GM12874 (cell line): Measurements from ENCODE around the gene ARHGEF7.

ENCODE experiments used
- CTCF ChIP-seq: IDR thresholded peaks from 2 replicates; pipeline ENCODE4 v1.5.1; 2011; ENCODE audit warnings: low read depth, mild to moderate bottlenecking, control low read depth, low read length, moderate library complexity; ENCODE audit not compliant: insufficient read depth

ARHGEF7 gene

DNA sequence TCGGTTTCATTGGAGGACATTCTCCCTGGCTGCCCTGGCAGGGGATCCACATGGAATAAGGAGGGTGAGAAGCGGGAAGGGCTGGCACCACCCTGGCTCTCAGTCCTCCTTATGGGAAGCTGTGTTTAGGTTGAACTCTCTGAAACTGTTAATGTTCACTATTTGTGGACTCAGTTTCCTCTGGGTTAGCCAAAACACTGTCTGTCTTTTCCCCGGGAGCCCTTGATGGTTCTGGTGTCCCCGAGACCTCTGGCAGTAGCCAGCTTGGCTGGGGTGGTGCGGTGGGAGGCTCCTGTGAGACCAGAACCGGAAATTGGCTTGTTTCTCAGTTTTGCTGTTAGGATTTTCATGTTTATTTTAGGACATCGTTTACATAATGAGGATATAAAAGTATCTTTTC lies 157.0 kb downstream of the ARHGEF7 start:
- no peak for TF ChIP-seq CTCF

- TF ChIP-seq CTCF, result no peak
These were observed 160.3 kb downstream of the ARHGEF7 start for GRCh38 chr13:111275382-111275781.

GRCh38 chr13:111275995-111276618 lies 161.0 kb downstream of the ARHGEF7 start:
- no peak for TF ChIP-seq CTCF

DNA sequence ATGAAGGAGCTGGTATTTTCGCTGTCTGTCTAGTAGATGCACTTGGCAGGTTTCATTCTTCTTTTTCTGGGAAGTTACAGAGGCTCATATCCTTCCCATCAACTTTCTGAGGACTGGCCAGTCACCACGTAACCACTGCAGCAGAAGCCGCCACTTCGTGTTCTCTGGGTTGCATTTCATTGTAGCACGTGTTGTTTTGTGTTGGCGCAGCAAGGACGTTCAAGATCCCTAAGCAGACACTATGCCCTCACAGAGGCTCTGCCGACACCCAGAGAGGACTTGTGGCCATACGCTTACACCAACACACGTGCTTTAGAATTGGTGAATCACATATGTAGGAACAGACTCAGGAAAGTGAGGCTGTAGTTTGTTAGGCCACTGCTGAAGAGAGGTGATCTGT lies 163.1 kb downstream of the ARHGEF7 start:
- TF ChIP-seq CTCF, result no peak

DNA sequence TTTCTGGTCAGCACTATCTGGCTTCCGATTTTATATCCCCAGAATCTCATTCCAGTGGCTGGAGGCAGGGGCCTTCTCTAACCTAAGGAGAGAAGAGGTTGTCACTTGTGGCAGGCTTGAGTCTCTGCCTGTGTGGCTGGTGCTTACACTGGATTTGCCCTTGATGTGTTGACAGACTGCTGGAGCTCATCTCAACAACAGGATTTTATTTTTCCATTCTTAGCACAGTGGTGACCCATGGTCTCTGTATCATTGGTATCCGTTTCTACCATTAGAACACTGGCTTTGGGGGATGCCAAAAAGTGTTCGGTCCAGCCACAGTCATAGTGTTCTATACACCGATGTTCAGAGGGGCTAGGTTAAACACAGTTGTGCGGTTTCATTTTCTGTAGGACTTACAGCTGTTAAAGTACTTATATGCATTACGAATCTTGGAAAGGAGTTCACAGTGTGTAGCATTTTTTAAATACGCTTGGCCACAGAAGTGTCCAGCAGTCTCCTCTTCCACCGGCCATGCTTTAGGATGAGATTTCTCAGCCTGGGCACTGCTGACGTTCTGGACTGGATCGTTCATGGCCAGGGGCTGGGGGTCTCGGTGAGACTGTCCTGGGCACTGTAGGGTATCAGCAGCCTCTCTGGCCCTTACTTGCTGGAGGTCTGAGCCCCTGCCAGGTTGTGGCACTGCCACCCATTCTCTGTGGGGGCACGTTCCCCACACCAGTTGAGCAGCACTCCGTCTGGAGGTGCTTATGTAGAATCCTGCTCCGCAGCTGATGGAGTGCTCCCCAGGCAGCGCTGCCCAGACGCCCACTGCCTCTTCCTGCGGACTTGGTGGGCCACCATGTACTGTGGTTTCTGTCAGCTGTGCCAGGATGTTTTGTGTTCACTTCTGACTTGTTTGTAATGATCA lies 163.9 kb downstream of the ARHGEF7 start:
- TF ChIP-seq CTCF, result no peak

GRCh38 chr13:111280226-111280625 lies 165.1 kb downstream of the ARHGEF7 start:
- TF ChIP-seq CTCF, result no peak

DNA sequence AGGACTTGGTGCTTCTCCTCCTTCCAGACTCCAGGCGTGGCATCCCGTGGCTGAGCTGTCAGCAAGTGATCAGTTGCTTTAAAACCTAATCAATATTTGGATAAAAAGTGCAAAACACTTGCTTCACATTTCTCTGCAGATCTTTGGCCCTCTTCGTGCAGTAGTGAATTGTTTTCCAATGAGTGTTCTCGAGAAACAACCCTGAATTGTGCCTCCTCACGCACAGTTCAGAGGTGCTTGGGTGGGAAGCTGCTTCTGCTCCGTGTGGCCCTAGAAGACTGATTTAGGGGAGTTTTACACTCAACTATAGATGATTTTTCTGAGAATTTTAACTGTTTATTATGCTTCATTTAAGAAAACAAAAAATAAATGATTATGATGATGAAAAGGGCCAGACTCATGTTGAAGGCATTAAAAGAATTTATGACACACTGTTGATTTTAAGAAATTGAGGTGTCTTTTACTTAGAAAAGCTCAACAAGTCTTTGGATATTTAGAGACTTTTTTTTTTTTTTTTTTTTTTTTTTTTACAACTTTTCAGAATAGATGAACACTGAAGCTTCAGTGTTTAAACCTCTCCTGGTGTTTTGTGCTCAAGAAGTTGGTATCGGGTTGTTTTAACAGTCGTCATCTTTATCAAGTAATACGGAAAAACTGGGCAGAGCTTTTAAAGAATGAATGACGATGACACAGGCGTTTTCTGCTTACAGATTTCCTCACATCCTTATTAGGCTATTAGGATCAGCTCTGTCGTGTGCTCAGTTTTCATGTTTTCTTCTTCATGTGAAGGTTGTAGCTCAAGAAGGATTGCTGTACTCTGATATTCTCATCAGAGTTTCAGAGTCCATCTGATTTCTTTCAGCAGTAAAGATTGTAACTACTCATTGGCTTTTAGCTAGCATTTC lies 165.8 kb downstream of the ARHGEF7 start:
- TF ChIP-seq CTCF, result no peak
